Neural cell (in vitro differentiated cells): ENCODE data around the gene DNAJB9. TPM values are rescaled to one million over a fixed set of nuclear protein-coding genes. Genes with fewer than 3 reads are reported as not detected.

Experiments
- H2AFZ ChIP-seq: fragments of 200-600, 300-800 bp; sonication (generic), shearing (Covaris generic); 2 replicates; pipeline ENCODE4 v1.6.0; 2014; ENCODE audit warnings: low read depth, mild to moderate bottlenecking, antibody characterized with exemption, low read length, moderate library complexity
- H3F3A ChIP-seq: fragments of 200-600 bp; shearing (Covaris generic); 2 replicates; pipeline ENCODE4 v1.6.1; 2016; ENCODE audit warnings: mild to moderate bottlenecking, moderate library complexity, mixed read lengths, antibody characterized with exemption, low read length; ENCODE audit not compliant: insufficient read depth, poor library complexity, severe bottlenecking
- H3K27ac ChIP-seq: fragments of 200-600, 300-800 bp; sonication (generic), shearing (Covaris generic); 2 replicates; pipeline ENCODE4 v1.5.1; 2014; ENCODE audit warnings: mild to moderate bottlenecking, low read length, moderate library complexity
- H3K27me3 ChIP-seq: fragments of 300-800, 200-600 bp; sonication (generic), shearing (Covaris generic); 2 replicates; pipeline ENCODE4 v1.6.0; 2014; ENCODE audit warnings: mild to moderate bottlenecking, low read depth, low read length, moderate library complexity; ENCODE audit not compliant: insufficient read depth
- H3K36me3 ChIP-seq: fragments of 300-800, 200-600 bp; sonication (generic), shearing (Covaris generic); 2 replicates; pipeline ENCODE4 v1.5.1; 2014; ENCODE audit warnings: mild to moderate bottlenecking, antibody characterized with exemption, low read length, moderate library complexity; ENCODE audit not compliant: insufficient read depth
- H3K4me2 ChIP-seq: fragments of 300-800, 200-600 bp; sonication (generic), shearing (Covaris generic); 2 replicates; pipeline ENCODE4 v1.6.0; 2014; ENCODE audit warnings: mild to moderate bottlenecking, low read length
- H3K4me3 ChIP-seq: fragments of 300-800, 200-600 bp; sonication (generic), shearing (Covaris generic); 2 replicates; pipeline ENCODE4 v1.5.1; 2014; ENCODE audit warnings: mild to moderate bottlenecking, low read length, moderate library complexity
- H3K79me2 ChIP-seq: fragments of 200-600 bp; shearing (Covaris generic); replicated peaks from 2 replicates; pipeline ENCODE4 v1.6.0; 2014; ENCODE audit warnings: mild to moderate bottlenecking, low read length, moderate library complexity; ENCODE audit not compliant: insufficient read depth
- H3K9ac ChIP-seq: fragments of 300-800, 200-600 bp; sonication (generic), shearing (Covaris generic); 2 replicates; pipeline ENCODE4 v1.6.1; 2016; ENCODE audit warnings: mild to moderate bottlenecking, low read length, mixed read lengths
- H3K9me2 ChIP-seq: fragments of 200-600 bp; shearing (Covaris generic); 2 replicates; pipeline ENCODE4 v1.6.1; 2016; ENCODE audit warnings: mild to moderate bottlenecking, low read length, mixed read lengths; ENCODE audit not compliant: insufficient read depth
- H3K9me3 ChIP-seq: fragments of 200-600, 300-800 bp; sonication (generic), shearing (Covaris generic); 2 replicates; pipeline ENCODE4 v1.6.1; 2016; ENCODE audit warnings: mild to moderate bottlenecking, mixed run types, low read length, moderate library complexity, mixed read lengths
- H4K20me1 ChIP-seq: fragments of 200-600 bp; shearing (Covaris generic); 2 replicates; pipeline ENCODE4 v1.6.1; 2016; ENCODE audit warnings: mild to moderate bottlenecking, mixed run types; ENCODE audit not compliant: insufficient read depth
- EP300 ChIP-seq: fragments of 450-650 bp; conservative IDR thresholded peaks from 2 replicates; pipeline ENCODE4 v1.6.1; 2014; ENCODE audit warnings: antibody characterized with exemption, mild to moderate bottlenecking, moderate library complexity; ENCODE audit not compliant: poor library complexity, severe bottlenecking
- EZH2 ChIP-seq: fragments of 200-600, 300-800 bp; shearing (Covaris generic), sonication (generic); IDR thresholded peaks from 2 replicates; pipeline ENCODE4 v1.6.1; 2014; ENCODE audit warnings: antibody characterized with exemption, low read length, borderline replicate concordance, mild to moderate bottlenecking; ENCODE audit not compliant: insufficient read depth, poor library complexity, severe bottlenecking
- MXI1 ChIP-seq: fragments of 450-650 bp; conservative IDR thresholded peaks from 2 replicates; pipeline ENCODE4 v1.6.1; 2014; ENCODE audit warnings: antibody characterized with exemption, mild to moderate bottlenecking; ENCODE audit not compliant: poor library complexity, severe bottlenecking
- POLR2AphosphoS5 ChIP-seq: IDR thresholded peaks from 2 replicates; pipeline ENCODE4 v1.6.1; 2012
- RAD21 ChIP-seq: fragments of 450-650 bp; conservative IDR thresholded peaks from 2 replicates; pipeline ENCODE4 v1.6.1; 2014; ENCODE audit warnings: antibody characterized with exemption, mild to moderate bottlenecking, moderate library complexity
- SMC3 ChIP-seq: fragments of 450-650 bp; conservative IDR thresholded peaks from 2 replicates; pipeline ENCODE4 v1.6.1; 2014; ENCODE audit warnings: antibody characterized with exemption, mild to moderate bottlenecking, moderate library complexity; ENCODE audit not compliant: poor library complexity
- TAF1 ChIP-seq: IDR thresholded peaks from 2 replicates; pipeline ENCODE4 v1.6.1; 2012; ENCODE audit warnings: low read depth
- polyA plus RNA-seq: library from polyadenylated mRNA; depleted of rRNA; stranded (reverse); fragments of >200 nt; gene quantifications from 2 replicates; pipeline ENCODE4 v1.2.3, GENCODE V29; 2014
- TF ChIP-seq, protein P1 (sequence below): fragments of 450-650 bp; IDR thresholded peaks from 2 replicates; pipeline ENCODE4 v1.5.1; 2014; ENCODE audit warnings: antibody characterized with exemption, mild to moderate bottlenecking, moderate library complexity; ENCODE audit not compliant: poor library complexity, severe bottlenecking
- TF ChIP-seq, protein P2 (sequence below): IDR thresholded peaks from 2 replicates; pipeline ENCODE4 v1.6.1; 2012; ENCODE audit warnings: borderline replicate concordance

The DNAJB9 gene
- polyA plus RNA-seq, 1 donor from 2014 or later = 102 TPM

DNA sequence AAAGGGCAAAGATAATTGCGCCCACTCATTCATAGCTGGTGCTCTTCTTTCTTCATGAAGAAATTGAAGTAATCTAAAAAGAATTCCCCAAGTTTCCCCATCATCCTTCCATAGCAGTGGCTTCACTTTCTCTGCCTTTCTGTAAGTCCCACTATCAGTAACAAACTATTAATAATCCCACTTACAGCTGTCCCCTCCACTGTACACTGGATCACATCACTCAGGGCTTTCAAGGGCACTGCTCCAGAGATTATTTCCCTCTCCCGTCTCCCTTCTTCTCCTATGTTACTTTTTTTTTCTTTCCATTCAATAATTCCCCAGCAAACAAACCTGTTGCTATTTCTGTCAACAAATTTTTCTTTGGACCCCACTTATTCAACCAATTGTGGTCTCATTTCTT is 16.2 kb downstream of the DNAJB9 start:
- Histone ChIP-seq H3K27me3 (no peaks in the 10 kb centered on the region), H3K36me3 (no peaks in the 10 kb centered on the region), H3K27ac (no peak overlapping the region), H3F3A (no peaks in the 10 kb centered on the region), H3K9me2 (no peaks in the 10 kb centered on the region), H2AFZ (no peak overlapping the region), H3K4me3 (no peak overlapping the region), H3K9ac (no peak overlapping the region), H3K9me3 (no peaks in the 10 kb centered on the region), H4K20me1 (no peaks in the 10 kb centered on the region), H3K79me2 (no peaks in the 10 kb centered on the region), H3K4me2 (no peak overlapping the region)
- no peak for TF ChIP-seq TAF1

DNA sequence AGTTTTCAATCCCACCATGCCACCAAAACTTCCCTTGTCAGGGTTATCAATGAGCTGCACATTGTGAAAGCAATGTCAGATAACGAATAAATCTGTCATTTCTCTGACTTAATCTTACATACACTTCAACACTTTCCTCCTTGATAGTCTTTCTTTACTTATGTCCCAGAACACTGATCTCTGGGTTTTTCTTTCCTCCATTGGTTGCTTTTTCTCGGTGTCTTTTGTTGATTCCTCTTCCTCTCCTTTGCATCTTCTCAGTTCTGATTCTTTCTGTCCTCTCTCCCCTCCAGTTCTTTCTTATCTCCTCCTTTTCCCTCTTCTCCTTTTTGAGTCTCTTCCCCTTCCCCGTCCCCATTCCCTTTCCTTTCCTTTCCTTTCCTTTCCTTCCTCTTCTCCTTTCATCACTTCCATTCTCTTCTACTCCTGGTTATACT is 16.6 kb downstream of the DNAJB9 start:
- Histone ChIP-seq H3K27me3 (no peaks in the 10 kb centered on the region), H3K4me3 (no peak overlapping the region), H3F3A (no peaks in the 10 kb centered on the region), H3K9me2 (no peaks in the 10 kb centered on the region), H3K79me2 (no peaks in the 10 kb centered on the region), H4K20me1 (no peaks in the 10 kb centered on the region), H3K9ac (no peak overlapping the region), H2AFZ (no peak overlapping the region), H3K36me3 (no peaks in the 10 kb centered on the region), H3K9me3 (no peaks in the 10 kb centered on the region), H3K27ac (no peak overlapping the region), H3K4me2 (no peak overlapping the region)
- no peak for TF ChIP-seq RAD21
- TF ChIP-seq EP300 = no peak
- TF ChIP-seq, protein P1, sequence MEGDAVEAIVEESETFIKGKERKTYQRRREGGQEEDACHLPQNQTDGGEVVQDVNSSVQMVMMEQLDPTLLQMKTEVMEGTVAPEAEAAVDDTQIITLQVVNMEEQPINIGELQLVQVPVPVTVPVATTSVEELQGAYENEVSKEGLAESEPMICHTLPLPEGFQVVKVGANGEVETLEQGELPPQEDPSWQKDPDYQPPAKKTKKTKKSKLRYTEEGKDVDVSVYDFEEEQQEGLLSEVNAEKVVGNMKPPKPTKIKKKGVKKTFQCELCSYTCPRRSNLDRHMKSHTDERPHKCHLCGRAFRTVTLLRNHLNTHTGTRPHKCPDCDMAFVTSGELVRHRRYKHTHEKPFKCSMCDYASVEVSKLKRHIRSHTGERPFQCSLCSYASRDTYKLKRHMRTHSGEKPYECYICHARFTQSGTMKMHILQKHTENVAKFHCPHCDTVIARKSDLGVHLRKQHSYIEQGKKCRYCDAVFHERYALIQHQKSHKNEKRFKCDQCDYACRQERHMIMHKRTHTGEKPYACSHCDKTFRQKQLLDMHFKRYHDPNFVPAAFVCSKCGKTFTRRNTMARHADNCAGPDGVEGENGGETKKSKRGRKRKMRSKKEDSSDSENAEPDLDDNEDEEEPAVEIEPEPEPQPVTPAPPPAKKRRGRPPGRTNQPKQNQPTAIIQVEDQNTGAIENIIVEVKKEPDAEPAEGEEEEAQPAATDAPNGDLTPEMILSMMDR = no peak
- TF ChIP-seq POLR2AphosphoS5 = no peak
- TF ChIP-seq, protein P2, sequence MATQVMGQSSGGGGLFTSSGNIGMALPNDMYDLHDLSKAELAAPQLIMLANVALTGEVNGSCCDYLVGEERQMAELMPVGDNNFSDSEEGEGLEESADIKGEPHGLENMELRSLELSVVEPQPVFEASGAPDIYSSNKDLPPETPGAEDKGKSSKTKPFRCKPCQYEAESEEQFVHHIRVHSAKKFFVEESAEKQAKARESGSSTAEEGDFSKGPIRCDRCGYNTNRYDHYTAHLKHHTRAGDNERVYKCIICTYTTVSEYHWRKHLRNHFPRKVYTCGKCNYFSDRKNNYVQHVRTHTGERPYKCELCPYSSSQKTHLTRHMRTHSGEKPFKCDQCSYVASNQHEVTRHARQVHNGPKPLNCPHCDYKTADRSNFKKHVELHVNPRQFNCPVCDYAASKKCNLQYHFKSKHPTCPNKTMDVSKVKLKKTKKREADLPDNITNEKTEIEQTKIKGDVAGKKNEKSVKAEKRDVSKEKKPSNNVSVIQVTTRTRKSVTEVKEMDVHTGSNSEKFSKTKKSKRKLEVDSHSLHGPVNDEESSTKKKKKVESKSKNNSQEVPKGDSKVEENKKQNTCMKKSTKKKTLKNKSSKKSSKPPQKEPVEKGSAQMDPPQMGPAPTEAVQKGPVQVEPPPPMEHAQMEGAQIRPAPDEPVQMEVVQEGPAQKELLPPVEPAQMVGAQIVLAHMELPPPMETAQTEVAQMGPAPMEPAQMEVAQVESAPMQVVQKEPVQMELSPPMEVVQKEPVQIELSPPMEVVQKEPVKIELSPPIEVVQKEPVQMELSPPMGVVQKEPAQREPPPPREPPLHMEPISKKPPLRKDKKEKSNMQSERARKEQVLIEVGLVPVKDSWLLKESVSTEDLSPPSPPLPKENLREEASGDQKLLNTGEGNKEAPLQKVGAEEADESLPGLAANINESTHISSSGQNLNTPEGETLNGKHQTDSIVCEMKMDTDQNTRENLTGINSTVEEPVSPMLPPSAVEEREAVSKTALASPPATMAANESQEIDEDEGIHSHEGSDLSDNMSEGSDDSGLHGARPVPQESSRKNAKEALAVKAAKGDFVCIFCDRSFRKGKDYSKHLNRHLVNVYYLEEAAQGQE = no peak
- no peak for TF ChIP-seq MXI1
- no peak for TF ChIP-seq SMC3
- no peak for TF ChIP-seq EZH2
- no peak for TF ChIP-seq TAF1

DNA sequence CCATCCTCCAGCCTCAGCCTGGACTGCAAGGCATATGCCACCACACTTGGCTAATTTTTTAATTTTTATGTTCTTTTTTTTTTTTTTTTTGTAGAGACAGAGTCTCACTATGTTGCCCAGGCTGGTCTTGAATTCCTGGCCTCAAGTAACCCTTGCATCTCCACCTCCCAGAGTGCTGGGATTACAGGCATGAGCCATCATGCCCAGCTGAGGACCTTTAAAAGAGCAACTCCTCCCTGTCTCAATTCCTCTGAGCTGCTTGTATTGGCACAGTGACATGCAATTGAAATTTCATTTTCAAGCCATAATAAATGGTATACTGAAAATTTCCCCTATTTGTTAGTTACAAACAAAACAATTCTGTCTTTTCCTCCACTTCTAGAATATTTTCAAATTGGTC is 19.5 kb downstream of the DNAJB9 start:
- H3K9me3 ChIP-seq = no peaks in the 10 kb centered on the region
- no peak overlapping the region for H3K4me2 ChIP-seq
- H3F3A ChIP-seq = peaks cover 4% of the 10 kb centered on the region
- no peak overlapping the region for H3K27ac ChIP-seq
- no peaks in the 10 kb centered on the region for H3K79me2 ChIP-seq
- no peak overlapping the region for H2AFZ ChIP-seq
- H3K4me3 ChIP-seq = no peak overlapping the region
- no peaks in the 10 kb centered on the region for H3K9me2 ChIP-seq
- H3K27me3 ChIP-seq = no peaks in the 10 kb centered on the region
- no peaks in the 10 kb centered on the region for H4K20me1 ChIP-seq
- no peak overlapping the region for H3K9ac ChIP-seq
- TF ChIP-seq EP300 (no peak), RAD21 (no peak), MXI1 (no peak), EZH2 (no peak), POLR2AphosphoS5 (no peak), TAF1 (no peak), SMC3 (no peak)
- TF ChIP-seq, protein P1 = no peak
- TF ChIP-seq, protein P2 = no peak
- H3K36me3 ChIP-seq = no peaks in the 10 kb centered on the region
